ENCODE measurements around the gene CHP1.

DNA sequence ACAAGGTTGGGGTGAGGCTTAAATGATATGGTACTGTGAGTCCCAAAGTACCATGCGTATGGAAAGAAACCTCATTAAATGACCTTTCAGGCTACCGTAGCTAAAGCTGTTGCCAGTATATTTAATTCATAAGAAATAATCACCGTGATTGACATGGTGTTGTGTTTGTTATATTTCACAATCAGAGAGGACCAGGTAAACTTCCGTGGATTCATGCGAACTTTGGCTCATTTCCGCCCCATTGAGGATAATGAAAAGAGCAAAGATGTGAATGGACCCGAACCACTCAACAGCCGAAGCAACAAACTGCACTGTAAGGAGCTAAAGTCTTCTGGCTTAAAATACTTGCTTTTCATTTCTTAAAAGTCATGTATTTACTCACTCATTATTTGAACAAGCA, 31.5 kb downstream of the CHP1 start:
- TF ChIP-seq, protein P1, sequence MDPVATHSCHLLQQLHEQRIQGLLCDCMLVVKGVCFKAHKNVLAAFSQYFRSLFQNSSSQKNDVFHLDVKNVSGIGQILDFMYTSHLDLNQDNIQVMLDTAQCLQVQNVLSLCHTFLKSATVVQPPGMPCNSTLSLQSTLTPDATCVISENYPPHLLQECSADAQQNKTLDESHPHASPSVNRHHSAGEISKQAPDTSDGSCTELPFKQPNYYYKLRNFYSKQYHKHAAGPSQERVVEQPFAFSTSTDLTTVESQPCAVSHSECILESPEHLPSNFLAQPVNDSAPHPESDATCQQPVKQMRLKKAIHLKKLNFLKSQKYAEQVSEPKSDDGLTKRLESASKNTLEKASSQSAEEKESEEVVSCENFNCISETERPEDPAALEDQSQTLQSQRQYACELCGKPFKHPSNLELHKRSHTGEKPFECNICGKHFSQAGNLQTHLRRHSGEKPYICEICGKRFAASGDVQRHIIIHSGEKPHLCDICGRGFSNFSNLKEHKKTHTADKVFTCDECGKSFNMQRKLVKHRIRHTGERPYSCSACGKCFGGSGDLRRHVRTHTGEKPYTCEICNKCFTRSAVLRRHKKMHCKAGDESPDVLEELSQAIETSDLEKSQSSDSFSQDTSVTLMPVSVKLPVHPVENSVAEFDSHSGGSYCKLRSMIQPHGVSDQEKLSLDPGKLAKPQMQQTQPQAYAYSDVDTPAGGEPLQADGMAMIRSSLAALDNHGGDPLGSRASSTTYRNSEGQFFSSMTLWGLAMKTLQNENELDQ (tag by site-specific recombination; IDR thresholded peaks at IDR 0.05; ENCODE audit: low read depth), result no peak
- TF ChIP-seq ZNF791 (tag by site-specific recombination; IDR thresholded peaks at IDR 0.05) (no peak), PATZ1 (tag by site-specific recombination; IDR thresholded peaks at IDR 0.05) (no peak), ZNF133 (tag by site-specific recombination; IDR thresholded peaks at IDR 0.05) (no peak), CTCF (tag by site-specific recombination; IDR thresholded peaks at IDR 0.05) (no peak), ZNF274 (IDR thresholded peaks at IDR 0.05; ENCODE audit: low read length) (no peak), ZNF274 (tag by site-specific recombination; IDR thresholded peaks at IDR 0.05; ENCODE audit: borderline replicate concordance) (no peak), REPIN1 (tag by site-specific recombination; IDR thresholded peaks at IDR 0.05; ENCODE audit: low read depth) (no peak), ZNF175 (tag by site-specific recombination; IDR thresholded peaks at IDR 0.05) (no peak), YY1 (tag by site-specific recombination; IDR thresholded peaks at IDR 0.05) (no peak), ZNF544 (tag by site-specific recombination; IDR thresholded peaks at IDR 0.05) (no peak), ZNF549 (tag by site-specific recombination; IDR thresholded peaks at IDR 0.05) (no peak), ZBTB7A (tag by site-specific recombination; IDR thresholded peaks at IDR 0.05; ENCODE audit: low read depth) (no peak)
- TF ChIP-seq, protein P2, sequence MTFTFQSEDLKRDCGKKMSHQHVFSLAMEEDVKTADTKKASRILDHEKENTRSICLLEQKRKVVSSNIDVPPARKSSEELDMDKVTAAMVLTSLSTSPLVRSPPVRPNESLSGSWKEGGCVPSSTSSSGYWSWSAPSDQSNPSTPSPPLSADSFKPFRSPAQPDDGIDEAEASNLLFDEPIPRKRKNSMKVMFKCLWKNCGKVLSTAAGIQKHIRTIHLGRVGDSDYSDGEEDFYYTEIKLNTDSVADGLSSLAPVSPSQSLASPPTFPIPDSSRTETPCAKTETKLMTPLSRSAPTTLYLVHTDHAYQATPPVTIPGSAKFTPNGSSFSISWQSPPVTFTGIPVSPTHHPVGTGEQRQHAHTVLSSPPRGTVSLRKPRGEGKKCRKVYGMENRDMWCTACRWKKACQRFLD (tag by site-specific recombination; IDR thresholded peaks at IDR 0.05), result no peak
